Measurements from ENCODE around the gene LIMA1.

DNA sequence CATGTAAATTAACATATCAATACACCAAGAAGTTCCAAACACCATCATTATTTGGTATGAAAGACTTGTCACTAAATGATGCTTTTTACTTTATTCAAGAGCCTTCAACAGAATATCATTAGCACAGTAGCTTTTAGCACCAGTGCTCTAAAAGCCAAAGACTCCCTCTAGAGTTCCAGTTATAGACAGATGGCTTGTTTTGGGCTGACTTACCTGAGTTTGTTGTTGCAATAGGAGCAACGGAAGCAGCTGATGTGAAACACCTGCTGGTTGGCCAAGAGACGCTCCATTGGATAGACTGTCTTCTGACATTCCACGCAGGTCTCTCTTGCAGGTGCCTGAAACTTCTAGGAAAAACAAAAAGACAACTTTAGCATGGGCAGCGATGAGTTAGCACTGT is 101.6 kb downstream of the LIMA1 start:
- TF ChIP-seq, protein P1, sequence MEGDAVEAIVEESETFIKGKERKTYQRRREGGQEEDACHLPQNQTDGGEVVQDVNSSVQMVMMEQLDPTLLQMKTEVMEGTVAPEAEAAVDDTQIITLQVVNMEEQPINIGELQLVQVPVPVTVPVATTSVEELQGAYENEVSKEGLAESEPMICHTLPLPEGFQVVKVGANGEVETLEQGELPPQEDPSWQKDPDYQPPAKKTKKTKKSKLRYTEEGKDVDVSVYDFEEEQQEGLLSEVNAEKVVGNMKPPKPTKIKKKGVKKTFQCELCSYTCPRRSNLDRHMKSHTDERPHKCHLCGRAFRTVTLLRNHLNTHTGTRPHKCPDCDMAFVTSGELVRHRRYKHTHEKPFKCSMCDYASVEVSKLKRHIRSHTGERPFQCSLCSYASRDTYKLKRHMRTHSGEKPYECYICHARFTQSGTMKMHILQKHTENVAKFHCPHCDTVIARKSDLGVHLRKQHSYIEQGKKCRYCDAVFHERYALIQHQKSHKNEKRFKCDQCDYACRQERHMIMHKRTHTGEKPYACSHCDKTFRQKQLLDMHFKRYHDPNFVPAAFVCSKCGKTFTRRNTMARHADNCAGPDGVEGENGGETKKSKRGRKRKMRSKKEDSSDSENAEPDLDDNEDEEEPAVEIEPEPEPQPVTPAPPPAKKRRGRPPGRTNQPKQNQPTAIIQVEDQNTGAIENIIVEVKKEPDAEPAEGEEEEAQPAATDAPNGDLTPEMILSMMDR (IDR thresholded peaks at IDR 0.05): no peak
- no peak for TF ChIP-seq POLR2A (IDR thresholded peaks at IDR 0.05)

Data from lower leg skin (tissue), 3 donors.